Transverse colon (tissue), 4 donors: ENCODE data around the gene ROR1. TPM values are rescaled to one million over a fixed set of nuclear protein-coding genes. Genes with fewer than 3 reads are reported as not detected.

Experiments
- DNase-seq: peaks from one replicate; pipeline ENCODE4 v3.0.0-alpha.2; 2019
- H3K27ac ChIP-seq, 4 donors: fragments of 200-600 bp; sonication (generic); 2 replicates each; pipeline ENCODE4 v1.5.1; 2016 to 2018; ENCODE audit warnings: inconsistent platforms in 4 of 4
- H3K27me3 ChIP-seq: fragments of 200-600 bp; sonication (generic); 2 replicates; pipeline ENCODE4 v1.5.1; 2017; ENCODE audit warnings: inconsistent platforms
- H3K36me3 ChIP-seq, 4 donors: fragments of 200-600 bp; sonication (generic); 2 replicates each; pipeline ENCODE4 v1.5.1; 2017 to 2019; ENCODE audit warnings: inconsistent platforms in 4 of 4
- H3K4me1 ChIP-seq, 4 donors: fragments of 200-600 bp; sonication (generic); 2 replicates each; pipeline ENCODE4 v1.5.1; 2017 to 2020; ENCODE audit warnings: inconsistent platforms in 4 of 4
- H3K4me3 ChIP-seq, 4 donors: fragments of 200-600 bp; sonication (generic); 1 replicate in 1 of 4; 2 replicates in 3 of 4; pipeline versions ENCODE4 v1.5.1 to v1.6.1; 2017 to 2019; ENCODE audit warnings: inconsistent platforms in 4 of 4
- H3K9me3 ChIP-seq, 2 donors: fragments of 200-600 bp; sonication (generic); 2 replicates each; pipeline ENCODE4 v1.5.1; 2017 to 2019; ENCODE audit warnings: inconsistent platforms in 2 of 2
- EP300 ChIP-seq: sonication (generic); formaldehyde crosslinking; IDR thresholded peaks from one replicate; pipeline ENCODE4 v1.6.1; 2017; ENCODE audit warnings: antibody characterized with exemption, low read depth
- POLR2A ChIP-seq: fragments of 450-650 bp; IDR thresholded peaks from one replicate; pipeline ENCODE4 v1.6.1; 2016; ENCODE audit warnings: antibody characterized with exemption, mild to moderate bottlenecking, moderate library complexity
- POLR2AphosphoS5 ChIP-seq, 3 donors: sonication (generic); formaldehyde crosslinking; IDR thresholded peaks; one replicate each; pipeline ENCODE4 v1.6.1; 2016; ENCODE audit warnings: antibody characterized with exemption in 3 of 3
- WGBS, 2 donors: methylation state at CpG; one replicate each; pipeline ENCODE4 v1.1.5; 2018; ENCODE audit warnings: low coverage in 1 of 2; 5-methylcytosine and 5-hydroxymethylcytosine counted together
- in situ Hi-C, 4 donors: fragments of 200-750 bp; cut with MboI; loops; one replicate each; pipeline versions ENCODE4 v1.15.0 to v1.15.1; 2017; ENCODE audit warnings: low sequenced_read_pairs in 3 of 4, low pct_ligation_motif_present in 1 of 4, low pct_unique_long_range_greater_than_20kb in 1 of 4
- intact Hi-C: fragments of 100-400 bp; cut with DNase I; formaldehyde crosslinking; loops from one replicate; pipeline ENCODE4 v1.15.1; 2023; ENCODE audit warnings: low total_unique reads
- total RNA-seq, 4 donors: library from RNA; depleted of rRNA; stranded (reverse); fragments of >200 nt; gene quantifications; one replicate each; pipeline ENCODE4 v1.1.0, GENCODE V29; 2016
- TF ChIP-seq, protein P1 (sequence below), 5 experiments: fragments of 200-600 bp in 3 of 5; fragments of 450-650 bp in 2 of 5; sonication (generic) in 3 of 5; IDR thresholded peaks; 1 replicate in 2 of 5; 2 replicates in 3 of 5; pipeline ENCODE4 v1.5.1; 2016 to 2017; ENCODE audit warnings: antibody characterized with exemption in 5 of 5, inconsistent platforms in 3 of 5, mild to moderate bottlenecking in 2 of 5, moderate library complexity in 1 of 5

ROR1 gene
- total RNA-seq, 4 donors from 2014 or later, result 3.0 to 6.7 (median 4.6) TPM

DNA sequence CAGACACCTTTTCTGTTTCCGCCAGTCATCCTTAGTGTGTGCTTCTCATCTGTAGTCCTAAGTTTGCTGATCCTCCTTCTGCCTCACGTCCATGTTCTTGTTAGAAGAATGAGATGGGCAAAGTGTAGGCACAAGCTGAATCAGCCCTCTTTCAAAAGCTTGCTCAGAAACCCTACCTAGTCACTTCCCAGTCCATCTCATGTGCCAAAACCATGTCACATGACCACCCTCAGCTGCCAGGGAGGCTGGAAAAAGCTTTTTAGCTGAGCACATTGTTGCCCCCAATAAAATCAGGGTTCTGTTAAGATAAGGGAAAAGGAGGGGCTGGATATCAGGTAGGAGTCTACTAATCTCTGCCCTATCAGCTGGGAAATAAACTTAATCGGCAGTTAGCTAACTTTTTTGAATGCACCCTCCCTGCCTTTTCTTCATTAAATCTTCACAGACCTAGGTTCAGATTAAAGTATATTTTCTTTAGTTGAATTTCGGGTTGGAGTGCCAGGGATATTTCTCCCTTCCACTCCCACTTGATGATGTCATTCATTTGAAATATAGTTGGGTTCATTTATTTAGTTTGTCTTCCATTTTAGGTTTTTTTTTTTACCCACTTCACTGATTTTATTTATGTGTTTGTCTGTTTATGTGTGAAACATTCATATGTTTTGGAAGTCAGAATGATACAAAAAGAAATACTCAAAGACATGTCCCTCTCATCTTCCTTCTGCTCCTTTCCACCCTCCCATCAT lies 129.2 kb downstream of the ROR1 start:
- in situ Hi-C loops, result loop anchor here in 1 of 4 donors (25.0 kb wide), 1 partner anchor 216 kb away; no protein-coding TSS in a partner anchor
- Histone ChIP-seq H3K4me1 (peaks cover 3 to 27% (median 15%) of the 10 kb centered on the region in 4 donors), H3K27me3 (no peaks in the 10 kb centered on the region), H3K36me3 (no peaks in the 10 kb centered on the region), H3K27ac (no peak overlapping the region), H3K4me3 (no peak overlapping the region), H3K9me3 (no peaks in the 10 kb centered on the region)
- intact Hi-C loops, result no loop called here
- TF ChIP-seq EP300, result no peak
- TF ChIP-seq, protein P1, sequence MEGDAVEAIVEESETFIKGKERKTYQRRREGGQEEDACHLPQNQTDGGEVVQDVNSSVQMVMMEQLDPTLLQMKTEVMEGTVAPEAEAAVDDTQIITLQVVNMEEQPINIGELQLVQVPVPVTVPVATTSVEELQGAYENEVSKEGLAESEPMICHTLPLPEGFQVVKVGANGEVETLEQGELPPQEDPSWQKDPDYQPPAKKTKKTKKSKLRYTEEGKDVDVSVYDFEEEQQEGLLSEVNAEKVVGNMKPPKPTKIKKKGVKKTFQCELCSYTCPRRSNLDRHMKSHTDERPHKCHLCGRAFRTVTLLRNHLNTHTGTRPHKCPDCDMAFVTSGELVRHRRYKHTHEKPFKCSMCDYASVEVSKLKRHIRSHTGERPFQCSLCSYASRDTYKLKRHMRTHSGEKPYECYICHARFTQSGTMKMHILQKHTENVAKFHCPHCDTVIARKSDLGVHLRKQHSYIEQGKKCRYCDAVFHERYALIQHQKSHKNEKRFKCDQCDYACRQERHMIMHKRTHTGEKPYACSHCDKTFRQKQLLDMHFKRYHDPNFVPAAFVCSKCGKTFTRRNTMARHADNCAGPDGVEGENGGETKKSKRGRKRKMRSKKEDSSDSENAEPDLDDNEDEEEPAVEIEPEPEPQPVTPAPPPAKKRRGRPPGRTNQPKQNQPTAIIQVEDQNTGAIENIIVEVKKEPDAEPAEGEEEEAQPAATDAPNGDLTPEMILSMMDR (IDR thresholded peaks at IDR 0.05), result no peak
- TF ChIP-seq POLR2AphosphoS5 (IDR thresholded peaks at IDR 0.05), result no peak
- TF ChIP-seq POLR2A, result no peak
- WGBS, 2 donors, result 47 to 54% methylated on average over 3 to 4 of the region's 4 CpGs
- no peak for DNase-seq

DNA sequence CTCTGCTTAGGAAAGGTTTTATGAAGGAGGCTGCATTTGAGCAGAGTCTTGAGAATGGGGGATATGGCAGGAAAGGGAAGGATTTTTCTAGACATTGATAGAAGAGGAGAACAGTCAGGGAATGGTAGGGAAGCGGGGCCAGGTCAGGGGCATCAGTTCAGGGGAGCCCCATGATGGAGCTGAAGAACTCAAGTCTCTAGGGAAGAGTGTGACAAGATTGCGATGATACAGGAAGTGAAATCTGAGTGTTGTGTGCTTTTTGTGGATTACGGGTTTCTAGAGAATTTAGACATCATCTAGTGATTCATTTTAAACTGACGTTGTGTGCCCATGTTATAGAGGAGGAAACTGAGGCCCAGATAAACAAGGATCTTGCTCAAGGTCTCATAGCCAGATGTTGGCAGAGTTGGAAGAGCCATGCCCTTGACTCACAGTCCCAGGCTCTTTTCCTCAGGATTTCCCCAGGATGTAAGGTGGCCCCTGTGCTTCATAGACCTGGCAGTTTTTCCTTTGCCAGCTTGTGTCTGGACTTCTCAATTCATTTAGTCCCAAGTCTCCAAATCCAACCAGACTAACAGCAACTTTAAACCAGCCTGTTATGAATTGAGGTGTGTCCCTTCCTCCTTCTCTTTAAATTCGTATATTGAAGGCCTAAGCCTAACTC lies 130.3 kb downstream of the ROR1 start:
- in situ Hi-C loops, result loop anchor here in 1 of 4 donors (25.0 kb wide), 1 partner anchor 217 kb away; no protein-coding TSS in a partner anchor
- DNase-seq, result no peak
- WGBS, 2 donors, result 74 to 79% methylated on average over 5 of the region's 5 CpGs
- no peak overlapping the region for H3K27ac ChIP-seq
- H3K9me3 ChIP-seq, result no peaks in the 10 kb centered on the region
- peaks cover 3 to 24% (median 18%) of the 10 kb centered on the region in 4 donors for H3K4me1 ChIP-seq
- no peaks in the 10 kb centered on the region for H3K36me3 ChIP-seq
- H3K27me3 ChIP-seq, result no peaks in the 10 kb centered on the region
- H3K4me3 ChIP-seq, result no peak overlapping the region
- intact Hi-C loops, result no loop called here
- TF ChIP-seq POLR2A, result no peak
- TF ChIP-seq, protein P1 (IDR thresholded peaks at IDR 0.05), result no peak
- TF ChIP-seq EP300, result no peak
- no peak for TF ChIP-seq POLR2AphosphoS5 (IDR thresholded peaks at IDR 0.05)

DNA sequence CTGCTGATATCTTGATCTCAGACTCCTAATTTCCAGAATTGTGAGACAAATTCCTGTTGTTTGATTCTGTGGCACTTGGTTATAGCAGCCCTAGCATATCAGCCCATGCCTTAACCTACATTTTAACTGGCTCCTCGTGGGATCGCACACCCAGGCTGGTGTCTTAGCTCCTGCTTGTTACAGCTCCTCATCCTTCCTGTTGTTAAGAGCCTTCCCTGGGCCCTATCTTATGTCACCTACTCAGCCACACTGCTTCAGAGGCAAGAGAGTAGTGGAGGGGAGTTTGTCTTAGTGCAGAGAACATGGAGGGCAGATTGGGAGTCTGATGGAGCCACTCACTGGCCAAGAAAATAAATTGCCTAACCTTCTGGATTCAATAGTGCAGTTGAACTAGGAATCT lies 131.0 kb downstream of the ROR1 start:
- no peaks in the 10 kb centered on the region for H3K9me3 ChIP-seq
- TF ChIP-seq POLR2A (no peak), EP300 (no peak), POLR2AphosphoS5 (IDR thresholded peaks at IDR 0.05) (no peak)
- TF ChIP-seq, protein P1 (IDR thresholded peaks at IDR 0.05), result no peak
- H3K27me3 ChIP-seq, result no peaks in the 10 kb centered on the region
- no peaks in the 10 kb centered on the region for H3K36me3 ChIP-seq
- no peak overlapping the region for H3K27ac ChIP-seq
- in situ Hi-C loops (loop anchor here in 1 of 4 donors (25.0 kb wide), 1 partner anchor 218 kb away; no protein-coding TSS in a partner anchor), intact Hi-C loops (no loop called here)
- H3K4me1 ChIP-seq, result peaks cover 3 to 24% (median 16%) of the 10 kb centered on the region in 4 donors
- 92 to 100% methylated on average over 2 of the region's 2 CpGs for WGBS, 2 donors
- no peak overlapping the region for H3K4me3 ChIP-seq
- DNase-seq, result no peak

DNA sequence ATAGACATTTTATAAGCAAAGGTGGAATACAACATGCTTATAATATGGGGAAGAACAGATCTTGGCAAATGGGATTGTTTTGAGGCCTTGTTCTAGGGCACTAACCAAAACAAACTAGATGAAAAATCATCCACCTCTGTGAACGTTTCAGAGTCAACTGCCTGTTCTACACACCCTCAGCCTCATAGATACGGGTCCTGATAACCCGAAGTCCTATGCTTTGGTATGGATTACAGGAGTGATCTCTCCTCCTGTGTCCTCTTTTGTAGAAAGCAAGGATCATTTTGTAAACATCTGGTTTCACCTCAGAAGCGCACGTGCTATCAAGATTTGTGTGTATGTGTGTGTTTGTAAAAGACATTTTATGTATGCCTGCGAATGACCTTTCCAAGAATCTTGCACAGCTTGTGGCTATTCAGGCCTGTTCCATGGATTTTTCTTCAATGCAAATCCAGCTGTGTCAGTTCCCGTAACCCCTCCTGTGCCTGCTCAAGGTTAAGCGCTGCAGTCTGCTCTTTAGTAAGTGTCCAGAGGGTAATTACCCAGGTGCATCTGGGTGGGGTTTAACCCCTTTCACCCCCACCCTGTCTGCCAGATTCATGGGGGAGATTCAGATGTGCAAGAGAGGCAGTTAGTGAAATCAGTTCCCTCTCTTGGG lies 132.4 kb downstream of the ROR1 start:
- H3K4me1 ChIP-seq, result peaks cover 3 to 24% (median 16%) of the 10 kb centered on the region in 4 donors
- no peaks in the 10 kb centered on the region for H3K36me3 ChIP-seq
- no peak overlapping the region for H3K4me3 ChIP-seq
- 56 to 68% methylated on average over 6 to 8 of the region's 8 CpGs for WGBS, 2 donors
- H3K27ac ChIP-seq, result no peak overlapping the region
- intact Hi-C loops (no loop called here), in situ Hi-C loops (loop anchor here in 1 of 4 donors (25.0 kb wide), 1 partner anchor 219 kb away; no protein-coding TSS in a partner anchor)
- H3K27me3 ChIP-seq, result no peaks in the 10 kb centered on the region
- no peaks in the 10 kb centered on the region for H3K9me3 ChIP-seq
- TF ChIP-seq POLR2AphosphoS5 (IDR thresholded peaks at IDR 0.05), result no peak
- no peak for TF ChIP-seq EP300
- DNase-seq, result no peak
